WTC11 (cell line): ENCODE measurements around the gene DAND5. TPM values are rescaled to one million over a fixed set of nuclear protein-coding genes. Genes with fewer than 3 reads are reported as not detected.

Experiments used
- ATAC-seq: fragments of 200-7000 bp; cut with Tn5 transposase; 2 replicates; pipeline ENCODE4 v1.10.0; 2021; ENCODE audit warnings: mild to moderate bottlenecking, moderate library complexity
- CTCF ChIA-PET: fragments of 300-600 bp; sonication (Branson Sonifier 250); formaldehyde crosslinking; loops from one replicate; lab custom pipeline; 2021; ENCODE audit warnings: antibody characterized with exemption; lab: Charles Lee
- POLR2A ChIA-PET: fragments of 350-600 bp; sonication (Branson Sonifier 250); formaldehyde crosslinking; loops from one replicate; lab custom pipeline; 2021; ENCODE audit warnings: antibody characterized with exemption; lab: Charles Lee
- DNase-seq: peaks from one replicate; pipeline ENCODE4 v3.0.0; 2021; ENCODE audit warnings: low spot score
- H3K27ac Mint-ChIP-seq: 2 replicates; pipeline ENCODE4 v1.8.0; 2021; ENCODE audit warnings: mixed read lengths
- H3K27me3 Mint-ChIP-seq: 2 replicates; pipeline ENCODE4 v1.8.0; 2021; ENCODE audit warnings: low read depth, mild to moderate bottlenecking, moderate library complexity, mixed read lengths
- H3K36me3 Mint-ChIP-seq: 2 replicates; pipeline ENCODE4 v1.8.0; 2021; ENCODE audit warnings: mixed read lengths
- H3K4me1 Mint-ChIP-seq: 2 replicates; pipeline ENCODE4 v1.8.0; 2022; ENCODE audit warnings: mixed read lengths
- H3K4me3 Mint-ChIP-seq: 2 replicates; pipeline ENCODE4 v1.8.0; 2021; ENCODE audit warnings: mild to moderate bottlenecking, moderate library complexity, mixed read lengths
- H3K9me3 Mint-ChIP-seq: 2 replicates; pipeline ENCODE4 v1.8.0; 2021; ENCODE audit warnings: mixed read lengths
- FOXK1 ChIP-seq: sonication (generic); formaldehyde crosslinking; IDR thresholded peaks from 2 replicates; pipeline ENCODE4 v1.8.0; 2022; ENCODE audit warnings: mild to moderate bottlenecking, moderate library complexity, missing genetic modification reagents
- FOXP1 ChIP-seq: sonication (generic); formaldehyde crosslinking; IDR thresholded peaks from 2 replicates; pipeline ENCODE4 v1.8.0; 2022; ENCODE audit warnings: missing genetic modification reagents, mild to moderate bottlenecking, moderate library complexity, borderline replicate concordance
- GABPB1 ChIP-seq: sonication (generic); formaldehyde crosslinking; IDR thresholded peaks from 2 replicates; pipeline ENCODE4 v1.8.1; 2023; ENCODE audit warnings: mild to moderate bottlenecking, missing genetic modification reagents
- KAT7 ChIP-seq: sonication (generic); formaldehyde crosslinking; IDR thresholded peaks from 2 replicates; pipeline ENCODE4 v1.8.1; 2023; ENCODE audit warnings: missing genetic modification reagents, mild to moderate bottlenecking, borderline replicate concordance
- MAX ChIP-seq: sonication (generic); formaldehyde crosslinking; IDR thresholded peaks from 2 replicates; pipeline ENCODE4 v1.8.0; 2022; ENCODE audit warnings: mild to moderate bottlenecking, missing genetic modification reagents
- MYBL2 ChIP-seq: sonication (generic); formaldehyde crosslinking; IDR thresholded peaks from 2 replicates; pipeline ENCODE4 v1.8.1; 2023; ENCODE audit warnings: mild to moderate bottlenecking, moderate library complexity, missing genetic modification reagents
- NR2C2 ChIP-seq: sonication (generic); formaldehyde crosslinking; IDR thresholded peaks from 2 replicates; pipeline ENCODE4 v1.8.0; 2022; ENCODE audit warnings: mild to moderate bottlenecking, missing genetic modification reagents
- RELA ChIP-seq: sonication (generic); formaldehyde crosslinking; IDR thresholded peaks from 2 replicates; pipeline ENCODE4 v1.8.1; 2022; ENCODE audit warnings: missing genetic modification reagents, mild to moderate bottlenecking, borderline replicate concordance
- SMAD4 ChIP-seq: sonication (generic); formaldehyde crosslinking; IDR thresholded peaks from 2 replicates; pipeline ENCODE4 v1.8.0; 2022; ENCODE audit warnings: mild to moderate bottlenecking, missing genetic modification reagents
- SP1 ChIP-seq: sonication (generic); formaldehyde crosslinking; conservative IDR thresholded peaks from 2 replicates; pipeline ENCODE4 v1.8.1; 2022; ENCODE audit warnings: missing genetic modification reagents
- TEAD1 ChIP-seq: sonication (generic); formaldehyde crosslinking; IDR thresholded peaks from 2 replicates; pipeline ENCODE4 v1.8.0; 2022; ENCODE audit warnings: mild to moderate bottlenecking, missing genetic modification reagents
- ZNF423 ChIP-seq: fragments of 250-450 bp; sonication (Bioruptor Pico); IDR thresholded peaks from 2 replicates; pipeline ENCODE4 v2.1.2; 2022; ENCODE audit warnings: mild to moderate bottlenecking, moderate library complexity
- total RNA-seq: library from RNA; stranded (reverse); gene quantifications from 3 replicates; pipeline ENCODE4 v1.2.3, GENCODE V29; 2021
- TF ChIP-seq, protein P1 (sequence below): sonication (generic); formaldehyde crosslinking; IDR thresholded peaks from 2 replicates; pipeline ENCODE4 v1.8.1; 2023; ENCODE audit warnings: mild to moderate bottlenecking, missing genetic modification reagents
- TF ChIP-seq, protein P2 (sequence below): sonication (generic); formaldehyde crosslinking; IDR thresholded peaks from 2 replicates; pipeline ENCODE4 v1.8.0; 2022; ENCODE audit warnings: mild to moderate bottlenecking, missing genetic modification reagents
- TF ChIP-seq, protein P3 (sequence below): sonication (generic); formaldehyde crosslinking; IDR thresholded peaks from 2 replicates; pipeline ENCODE4 v1.8.0; 2022; ENCODE audit warnings: mild to moderate bottlenecking, missing genetic modification reagents
- TF ChIP-seq, protein P4 (sequence below): fragments of 250-450 bp; sonication (Bioruptor Pico); IDR thresholded peaks from 2 replicates; pipeline ENCODE4 v1.9.0; 2021; ENCODE audit warnings: mild to moderate bottlenecking, borderline replicate concordance

Gene DAND5
- total RNA-seq, 1 experiment from 2014 or later: 0.22 TPM

- Mint-ChIP-seq H3K36me3 (no peaks in the 10 kb centered on the region), H3K4me1 (peaks cover 81% of the 10 kb centered on the region), H3K27me3 (peaks cover 100% of the 10 kb centered on the region), H3K4me3 (peak overlapping the region; percentile 39), H3K9me3 (no peaks in the 10 kb centered on the region), H3K27ac (no peak overlapping the region)
- CTCF ChIA-PET: interaction anchor here (0.6 to 3.6 kb wide), 2 partner anchors 14 to 42 kb away, joined by 3 to 20 read pairs; no protein-coding TSS in a partner anchor
- ATAC-seq: peak; percentile 57
- peak; percentile 81 for DNase-seq
- POLR2A ChIA-PET: no interaction called here
- 0 out of 2 replicates have a peak, but pooled peaks have one; percentile 47 for TF ChIP-seq KAT7 (CRISPR knock-in tag)
- TF ChIP-seq SP1 (CRISPR knock-in tag): peak; percentile 62
- TF ChIP-seq SMAD4 (CRISPR knock-in tag): no peak
- no peak for TF ChIP-seq MYBL2 (CRISPR knock-in tag)
- TF ChIP-seq FOXK1 (CRISPR knock-in tag): peak; percentile 56; the same call in 1 of the 2 replicates
- TF ChIP-seq TEAD1: peak; percentile 17; the same call in 1 of the 2 replicates
- no peak for TF ChIP-seq FOXP1 (CRISPR knock-in tag)
These were observed 50.6 kb downstream of the DAND5 start for GRCh38 chr19:13020002-13020414.

- POLR2A ChIA-PET: interaction anchor here (0.6 to 1.7 kb wide), 3 partner anchors 32 to 223 kb away, joined by 3 to 6 read pairs (median 5); no protein-coding TSS in a partner anchor
- H3K9me3 Mint-ChIP-seq: no peaks in the 10 kb centered on the region
- peaks cover 79% of the 10 kb centered on the region for H3K4me1 Mint-ChIP-seq
- no peak for TF ChIP-seq RELA
- TF ChIP-seq, all 79 proteins: peak for 0
- CTCF ChIA-PET: interaction anchor here (0.6 to 3.6 kb wide), 10 partner anchors 8 to 821 kb away, joined by 3 to 28 read pairs (median 10); no protein-coding TSS in a partner anchor
- Mint-ChIP-seq H3K27me3 (peaks cover 100% of the 10 kb centered on the region), H3K4me3 (peak overlapping the region; percentile 28; the same call in 1 of the 2 replicates), H3K27ac (no peak overlapping the region), H3K36me3 (no peaks in the 10 kb centered on the region)
- ATAC-seq: no peak
- DNase-seq: no peak
These were observed 52.9 kb downstream of the DAND5 start for GRCh38 chr19:13022111-13022858.

DNA sequence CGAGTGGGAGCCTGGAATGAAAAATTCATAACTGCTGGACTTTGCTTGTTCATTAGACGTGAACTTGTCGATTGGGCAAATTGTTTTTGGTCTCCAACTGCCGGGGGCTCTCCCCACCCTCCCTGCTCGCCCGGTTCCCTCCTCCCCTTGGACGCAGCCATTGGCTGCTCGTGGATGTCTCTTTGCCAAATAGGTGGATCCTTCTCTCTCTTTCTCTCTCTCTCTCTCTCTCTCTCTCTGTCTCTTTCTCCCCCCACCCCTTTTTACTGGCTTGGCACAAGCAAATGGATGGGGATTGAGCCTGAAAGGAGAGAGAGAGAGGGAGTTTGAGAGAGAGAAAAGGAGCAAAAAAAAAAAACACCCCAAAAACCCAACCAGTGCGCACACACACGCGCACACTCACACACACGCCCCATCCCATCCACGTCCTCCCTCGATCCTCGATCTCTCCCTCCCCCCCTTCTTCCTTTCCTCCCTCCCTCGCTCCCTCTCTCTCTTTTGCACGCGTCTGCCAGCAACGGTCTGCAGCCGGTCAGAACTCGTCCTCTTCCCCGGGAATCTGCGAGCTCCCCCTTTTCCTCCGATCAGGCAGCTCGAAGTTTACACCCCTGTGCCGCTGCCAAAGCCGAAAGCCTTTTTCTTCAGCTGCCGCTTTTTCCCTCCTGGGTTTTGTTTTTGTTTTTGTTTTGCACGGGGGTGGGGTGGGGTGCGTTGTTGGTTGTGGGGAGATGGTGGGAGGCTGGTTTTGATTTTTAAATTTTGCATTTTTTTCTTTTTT is 53.7 kb downstream of the DAND5 start:
- ATAC-seq: 0 out of 2 replicates have a peak, but pooled peaks have one; percentile 6
- H3K9me3 Mint-ChIP-seq: no peaks in the 10 kb centered on the region
- CTCF ChIA-PET: interaction anchor here (0.9 to 3.6 kb wide), 10 partner anchors 10 to 71 kb away, joined by 3 to 28 read pairs (median 10); no protein-coding TSS in a partner anchor
- H3K4me1 Mint-ChIP-seq: peaks cover 71% of the 10 kb centered on the region
- POLR2A ChIA-PET: interaction anchor here (0.6 to 1.7 kb wide), 6 partner anchors 33 to 1430 kb away, joined by 3 to 7 read pairs (median 4); no protein-coding TSS in a partner anchor
- peak; percentile 61 for DNase-seq
- peaks cover 100% of the 10 kb centered on the region for H3K27me3 Mint-ChIP-seq
- H3K36me3 Mint-ChIP-seq: no peaks in the 10 kb centered on the region
- no peak overlapping the region for H3K27ac Mint-ChIP-seq
- TF ChIP-seq GABPB1: 0 out of 2 replicates have a peak, but pooled peaks have one; percentile 22
- no peak for TF ChIP-seq NR2C2 (CRISPR knock-in tag)
- no peak for TF ChIP-seq ZNF423 (CRISPR knock-in tag)
- TF ChIP-seq, protein P1, sequence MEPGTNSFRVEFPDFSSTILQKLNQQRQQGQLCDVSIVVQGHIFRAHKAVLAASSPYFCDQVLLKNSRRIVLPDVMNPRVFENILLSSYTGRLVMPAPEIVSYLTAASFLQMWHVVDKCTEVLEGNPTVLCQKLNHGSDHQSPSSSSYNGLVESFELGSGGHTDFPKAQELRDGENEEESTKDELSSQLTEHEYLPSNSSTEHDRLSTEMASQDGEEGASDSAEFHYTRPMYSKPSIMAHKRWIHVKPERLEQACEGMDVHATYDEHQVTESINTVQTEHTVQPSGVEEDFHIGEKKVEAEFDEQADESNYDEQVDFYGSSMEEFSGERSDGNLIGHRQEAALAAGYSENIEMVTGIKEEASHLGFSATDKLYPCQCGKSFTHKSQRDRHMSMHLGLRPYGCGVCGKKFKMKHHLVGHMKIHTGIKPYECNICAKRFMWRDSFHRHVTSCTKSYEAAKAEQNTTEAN: peak; percentile 38; the same call in 1 of the 2 replicates
- TF ChIP-seq MAX (CRISPR knock-in tag): peak; percentile 25; the same call in 1 of the 2 replicates
- peak overlapping the region; percentile 57 for H3K4me3 Mint-ChIP-seq

DNA sequence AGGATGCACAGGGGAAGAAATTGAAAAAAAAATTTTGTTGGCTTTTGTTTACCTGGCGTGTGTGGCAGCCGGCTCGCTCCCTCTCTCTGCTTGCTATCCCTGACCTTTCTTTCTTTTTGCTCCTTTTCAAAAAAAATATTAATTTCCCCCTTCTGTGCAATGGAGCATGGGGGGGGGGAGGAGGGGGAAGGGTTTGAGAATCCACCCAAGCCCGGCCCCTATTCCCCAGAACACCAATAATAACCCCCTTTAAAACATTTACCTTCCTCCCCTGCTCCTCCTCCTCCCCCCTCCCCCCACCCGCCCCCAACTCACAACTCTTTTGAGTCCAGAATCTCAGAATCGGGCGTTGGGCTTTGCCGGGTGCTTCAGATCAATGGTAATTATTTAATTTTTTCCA is 54.3 kb downstream of the DAND5 start:
- H3K4me3 Mint-ChIP-seq: peak overlapping the region; percentile 57
- ATAC-seq: no peak
- TF ChIP-seq, protein P2, sequence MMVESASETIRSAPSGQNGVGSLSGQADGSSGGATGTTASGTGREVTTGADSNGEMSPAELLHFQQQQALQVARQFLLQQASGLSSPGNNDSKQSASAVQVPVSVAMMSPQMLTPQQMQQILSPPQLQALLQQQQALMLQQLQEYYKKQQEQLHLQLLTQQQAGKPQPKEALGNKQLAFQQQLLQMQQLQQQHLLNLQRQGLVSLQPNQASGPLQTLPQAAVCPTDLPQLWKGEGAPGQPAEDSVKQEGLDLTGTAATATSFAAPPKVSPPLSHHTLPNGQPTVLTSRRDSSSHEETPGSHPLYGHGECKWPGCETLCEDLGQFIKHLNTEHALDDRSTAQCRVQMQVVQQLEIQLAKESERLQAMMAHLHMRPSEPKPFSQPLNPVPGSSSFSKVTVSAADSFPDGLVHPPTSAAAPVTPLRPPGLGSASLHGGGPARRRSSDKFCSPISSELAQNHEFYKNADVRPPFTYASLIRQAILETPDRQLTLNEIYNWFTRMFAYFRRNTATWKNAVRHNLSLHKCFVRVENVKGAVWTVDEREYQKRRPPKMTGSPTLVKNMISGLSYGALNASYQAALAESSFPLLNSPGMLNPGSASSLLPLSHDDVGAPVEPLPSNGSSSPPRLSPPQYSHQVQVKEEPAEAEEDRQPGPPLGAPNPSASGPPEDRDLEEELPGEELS: no peak
- no peak for TF ChIP-seq FOXK1 (CRISPR knock-in tag)
- no peak for TF ChIP-seq NR2C2 (CRISPR knock-in tag)
- TF ChIP-seq, protein P3, sequence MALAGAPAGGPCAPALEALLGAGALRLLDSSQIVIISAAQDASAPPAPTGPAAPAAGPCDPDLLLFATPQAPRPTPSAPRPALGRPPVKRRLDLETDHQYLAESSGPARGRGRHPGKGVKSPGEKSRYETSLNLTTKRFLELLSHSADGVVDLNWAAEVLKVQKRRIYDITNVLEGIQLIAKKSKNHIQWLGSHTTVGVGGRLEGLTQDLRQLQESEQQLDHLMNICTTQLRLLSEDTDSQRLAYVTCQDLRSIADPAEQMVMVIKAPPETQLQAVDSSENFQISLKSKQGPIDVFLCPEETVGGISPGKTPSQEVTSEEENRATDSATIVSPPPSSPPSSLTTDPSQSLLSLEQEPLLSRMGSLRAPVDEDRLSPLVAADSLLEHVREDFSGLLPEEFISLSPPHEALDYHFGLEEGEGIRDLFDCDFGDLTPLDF (CRISPR knock-in tag): no peak
- TF ChIP-seq, protein P4, sequence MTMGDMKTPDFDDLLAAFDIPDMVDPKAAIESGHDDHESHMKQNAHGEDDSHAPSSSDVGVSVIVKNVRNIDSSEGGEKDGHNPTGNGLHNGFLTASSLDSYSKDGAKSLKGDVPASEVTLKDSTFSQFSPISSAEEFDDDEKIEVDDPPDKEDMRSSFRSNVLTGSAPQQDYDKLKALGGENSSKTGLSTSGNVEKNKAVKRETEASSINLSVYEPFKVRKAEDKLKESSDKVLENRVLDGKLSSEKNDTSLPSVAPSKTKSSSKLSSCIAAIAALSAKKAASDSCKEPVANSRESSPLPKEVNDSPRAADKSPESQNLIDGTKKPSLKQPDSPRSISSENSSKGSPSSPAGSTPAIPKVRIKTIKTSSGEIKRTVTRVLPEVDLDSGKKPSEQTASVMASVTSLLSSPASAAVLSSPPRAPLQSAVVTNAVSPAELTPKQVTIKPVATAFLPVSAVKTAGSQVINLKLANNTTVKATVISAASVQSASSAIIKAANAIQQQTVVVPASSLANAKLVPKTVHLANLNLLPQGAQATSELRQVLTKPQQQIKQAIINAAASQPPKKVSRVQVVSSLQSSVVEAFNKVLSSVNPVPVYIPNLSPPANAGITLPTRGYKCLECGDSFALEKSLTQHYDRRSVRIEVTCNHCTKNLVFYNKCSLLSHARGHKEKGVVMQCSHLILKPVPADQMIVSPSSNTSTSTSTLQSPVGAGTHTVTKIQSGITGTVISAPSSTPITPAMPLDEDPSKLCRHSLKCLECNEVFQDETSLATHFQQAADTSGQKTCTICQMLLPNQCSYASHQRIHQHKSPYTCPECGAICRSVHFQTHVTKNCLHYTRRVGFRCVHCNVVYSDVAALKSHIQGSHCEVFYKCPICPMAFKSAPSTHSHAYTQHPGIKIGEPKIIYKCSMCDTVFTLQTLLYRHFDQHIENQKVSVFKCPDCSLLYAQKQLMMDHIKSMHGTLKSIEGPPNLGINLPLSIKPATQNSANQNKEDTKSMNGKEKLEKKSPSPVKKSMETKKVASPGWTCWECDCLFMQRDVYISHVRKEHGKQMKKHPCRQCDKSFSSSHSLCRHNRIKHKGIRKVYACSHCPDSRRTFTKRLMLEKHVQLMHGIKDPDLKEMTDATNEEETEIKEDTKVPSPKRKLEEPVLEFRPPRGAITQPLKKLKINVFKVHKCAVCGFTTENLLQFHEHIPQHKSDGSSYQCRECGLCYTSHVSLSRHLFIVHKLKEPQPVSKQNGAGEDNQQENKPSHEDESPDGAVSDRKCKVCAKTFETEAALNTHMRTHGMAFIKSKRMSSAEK: no peak

More for the DNA sequence above, 54.3 kb downstream of the DAND5 start:
- no peak overlapping the region for H3K27ac Mint-ChIP-seq
- peaks cover 67% of the 10 kb centered on the region for H3K4me1 Mint-ChIP-seq
- ChIA-PET POLR2A (interaction anchor here (0.6 to 0.7 kb wide), 3 partner anchors 38 to 1431 kb away, joined by 3 to 7 read pairs (median 4); no protein-coding TSS in a partner anchor), CTCF (interaction anchor here (0.9 to 3.6 kb wide), 7 partner anchors 10 to 70 kb away, joined by 3 to 28 read pairs (median 17); no protein-coding TSS in a partner anchor)
- H3K36me3 Mint-ChIP-seq: no peaks in the 10 kb centered on the region
- H3K27me3 Mint-ChIP-seq: peaks cover 100% of the 10 kb centered on the region
- DNase-seq: no peak
- no peaks in the 10 kb centered on the region for H3K9me3 Mint-ChIP-seq
